HG03378 (cell line): ENCODE data around the gene HOXC5.
"Not testable (repeated sequence)": the region's sequence is repeated elsewhere in the genome, so short reads cannot be mapped to it uniquely, and the experiment has no call there.

Experiments used
- ATAC-seq: cut with Tn5 transposase; IDR thresholded peaks from one replicate; pipeline ENCODE4 v1.9.1; 2021; ENCODE audit warnings: mild to moderate bottlenecking, moderate library complexity; ENCODE audit not compliant: unreplicated experiment

The HOXC5 gene

GRCh38 chr12:54060174-54060974, 27.5 kb downstream of the HOXC5 start:
- no peak for ATAC-seq

GRCh38 chr12:54060975-54061778, 28.3 kb downstream of the HOXC5 start:
- ATAC-seq: no peak

- ATAC-seq: no peak
Observed at GRCh38 chr12:54065677-54066076, 32.8 kb downstream of the HOXC5 start.

GRCh38 chr12:54066408-54066807, 33.6 kb downstream of the HOXC5 start:
- no peak for ATAC-seq

GRCh38 chr12:54068418-54069070, 35.7 kb downstream of the HOXC5 start:
- ATAC-seq: no peak

- ATAC-seq: no peak
Observed at GRCh38 chr12:54071942-54072341, 39.1 kb downstream of the HOXC5 start.

GRCh38 chr12:54074308-54074707, 41.5 kb downstream of the HOXC5 start:
- no peak for ATAC-seq

- ATAC-seq: no peak
Observed at GRCh38 chr12:54075409-54075808, 42.6 kb downstream of the HOXC5 start.

GRCh38 chr12:54075974-54076373, 43.1 kb downstream of the HOXC5 start:
- no peak for ATAC-seq

GRCh38 chr12:54077843-54078242, 45.0 kb downstream of the HOXC5 start:
- not testable (repeated sequence) for ATAC-seq

GRCh38 chr12:54079115-54079514, 46.3 kb downstream of the HOXC5 start:
- not testable (repeated sequence) for ATAC-seq

- ATAC-seq: not testable (repeated sequence)
Observed at GRCh38 chr12:54080008-54080924, 47.4 kb downstream of the HOXC5 start.

GRCh38 chr12:54081053-54081514, 48.2 kb downstream of the HOXC5 start:
- not testable (repeated sequence) for ATAC-seq

GRCh38 chr12:54081581-54082396, 48.9 kb downstream of the HOXC5 start:
- ATAC-seq: not testable (repeated sequence)

GRCh38 chr12:54082397-54082892, 49.6 kb downstream of the HOXC5 start:
- ATAC-seq: no peak
